Measurements from ENCODE around the gene STPG1.
A peak's percentile ranks its signal among the peaks of the same experiment; 100 is the strongest.
"Not testable (repeated sequence)": the region's sequence is repeated elsewhere in the genome, so short reads cannot be mapped to it uniquely, and the experiment has no call there.

STPG1 gene, protein sequence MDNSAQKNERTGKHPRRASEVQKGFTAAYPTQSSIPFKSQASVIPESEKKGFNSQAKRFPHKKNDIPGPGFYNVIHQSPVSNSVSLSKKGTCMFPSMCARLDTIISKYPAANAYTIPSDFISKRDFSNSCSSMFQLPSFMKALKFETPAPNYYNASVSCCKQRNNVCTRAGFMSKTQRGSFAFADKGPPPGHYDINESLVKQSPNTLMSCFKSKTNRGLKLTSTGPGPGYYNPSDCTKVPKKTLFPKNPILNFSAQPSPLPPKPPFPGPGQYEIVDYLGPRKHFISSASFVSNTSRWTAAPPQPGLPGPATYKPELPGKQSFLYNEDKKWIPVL

GRCh38 chr1:24413350-24414163 lies at the start of gene STPG1:
STPG1 (minus strand) TSS chr1:24413782; CDS start chr1:24401388, 12,394 bp downstream.
- DNase-seq, result peak; percentile 76 to 77

GRCh38 chr1:24462128-24462527 lies 48.5 kb upstream of the STPG1 start:
- not testable (repeated sequence) for DNase-seq

- DNase-seq, result peak; percentile 29 to 42
These were observed 46.1 kb upstream of the STPG1 start for GRCh38 chr1:24459551-24460266.

GRCh38 chr1:24457866-24458265 lies 44.3 kb upstream of the STPG1 start:
- no peak for DNase-seq

DNA sequence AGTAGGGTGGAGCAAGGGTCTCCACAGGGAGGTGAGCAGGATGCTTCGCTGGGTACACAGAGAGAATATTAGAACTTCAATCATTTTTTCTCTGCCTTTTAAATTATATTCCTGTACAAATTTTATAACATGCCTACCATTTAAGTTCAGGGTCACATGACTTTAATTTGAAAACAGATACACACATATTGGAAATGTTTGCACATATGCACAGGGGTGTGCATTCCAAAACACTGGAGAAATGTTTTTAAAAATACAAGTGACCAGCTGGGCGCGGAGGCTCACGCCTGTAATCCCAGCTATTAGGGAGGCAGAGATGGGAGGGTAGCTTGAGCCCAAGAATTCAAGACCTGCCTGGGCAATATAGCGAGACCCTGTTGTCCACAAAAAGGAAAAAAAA lies 41.7 kb upstream of the STPG1 start:
- no peak for DNase-seq

GRCh38 chr1:24454673-24455072 lies 41.1 kb upstream of the STPG1 start:
- no peak for DNase-seq

DNA sequence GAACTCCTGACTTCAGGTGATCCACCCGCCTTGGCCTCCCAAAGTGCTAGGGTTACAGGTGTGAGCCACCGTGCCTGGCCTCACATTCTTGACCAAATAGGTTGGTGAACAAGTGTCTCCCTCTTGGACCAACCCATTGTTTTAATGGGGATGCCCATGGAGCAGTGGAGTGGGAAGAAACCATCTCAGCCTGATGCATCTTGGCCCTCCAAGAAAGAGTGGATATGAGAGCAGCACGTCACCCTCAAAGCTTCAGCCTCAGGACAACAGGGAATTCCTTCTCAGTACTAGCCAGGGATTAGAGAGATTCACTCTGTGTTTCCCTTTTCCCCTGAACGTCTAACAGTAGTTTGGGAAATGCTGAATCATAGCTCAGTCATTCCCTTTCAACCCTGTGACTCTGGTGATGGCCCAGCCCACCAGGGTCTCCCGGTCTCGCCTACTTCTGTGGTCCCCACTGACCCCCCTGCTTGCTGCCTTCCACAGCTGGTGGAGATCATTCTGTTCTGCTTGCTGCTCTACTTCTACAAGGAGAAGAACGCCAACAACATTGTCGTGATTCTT lies 39.4 kb upstream of the STPG1 start:
- DNase-seq, result no peak

GRCh38 chr1:24451746-24452145 lies 38.2 kb upstream of the STPG1 start:
- no peak for DNase-seq

DNA sequence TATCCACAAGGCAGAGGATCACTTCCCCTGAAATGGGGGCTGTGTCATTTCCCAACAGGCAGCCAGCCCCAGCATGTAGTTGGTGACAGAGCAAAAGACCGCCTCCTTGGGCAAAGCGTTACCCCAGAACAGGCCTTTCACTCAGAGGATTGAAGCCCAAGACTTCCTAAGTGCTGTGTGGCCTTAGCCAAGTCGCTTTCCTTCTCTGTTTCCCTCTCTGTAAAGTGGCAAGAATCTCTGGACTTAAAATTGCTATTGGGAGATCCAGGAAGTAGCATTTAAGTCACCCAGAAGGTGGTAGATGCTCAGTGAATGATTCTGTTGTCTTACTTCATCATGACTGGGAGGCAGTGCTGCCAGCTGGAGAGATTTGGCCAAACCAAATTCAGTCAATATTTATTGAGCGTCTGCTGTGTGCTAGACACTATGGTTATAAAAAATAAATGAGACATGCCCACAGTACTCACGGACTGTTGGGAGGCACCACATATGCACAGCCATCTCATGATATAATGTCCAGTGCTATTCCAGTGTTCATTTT lies 37.3 kb upstream of the STPG1 start:
- DNase-seq, result no peak

DNA sequence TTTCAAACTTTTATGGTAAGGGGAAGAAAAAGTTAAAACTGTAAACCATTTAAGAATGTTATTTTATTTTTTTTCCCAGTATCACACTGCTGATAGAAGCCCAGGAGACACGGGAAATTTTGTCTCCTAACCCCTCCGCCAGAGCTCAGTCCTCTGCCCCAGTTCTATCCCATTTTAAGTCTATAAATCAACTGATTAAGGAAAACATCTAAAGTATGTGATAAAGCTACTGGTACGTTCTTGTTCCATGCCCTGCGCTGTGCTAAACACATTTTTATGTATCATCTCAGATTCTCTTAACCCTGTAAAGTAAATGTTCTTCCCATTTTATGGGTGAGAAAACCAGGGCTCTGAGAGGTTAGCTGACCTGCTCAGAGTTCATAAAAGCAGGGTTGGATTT lies 36.7 kb upstream of the STPG1 start:
- DNase-seq, result no peak

GRCh38 chr1:24446446-24446845 lies 32.9 kb upstream of the STPG1 start:
- DNase-seq, result not testable (repeated sequence)

- peak in 1 of 2 experiments; percentile 9 for DNase-seq
These were observed 29.7 kb upstream of the STPG1 start for GRCh38 chr1:24443241-24443656.

DNA sequence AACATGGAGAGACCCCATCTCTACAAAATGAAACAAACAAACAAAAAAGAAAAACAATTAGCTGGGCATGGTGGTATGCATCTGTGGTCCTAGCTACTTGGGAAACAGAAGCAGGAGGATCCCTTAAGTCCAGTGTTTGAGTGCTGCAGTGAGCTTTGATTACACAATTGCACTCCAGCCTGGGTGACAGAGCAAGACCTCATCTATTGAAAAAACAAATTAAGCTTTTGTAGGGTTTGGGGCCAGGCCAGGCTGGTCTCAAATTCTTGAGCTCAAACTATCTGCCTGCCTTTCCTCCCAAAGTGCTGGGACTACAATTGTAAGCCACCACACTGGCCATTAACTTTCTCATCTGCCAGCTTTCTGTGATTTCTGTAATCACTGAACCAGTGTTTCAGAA lies 29.2 kb upstream of the STPG1 start:
- DNase-seq, result no peak

DNA sequence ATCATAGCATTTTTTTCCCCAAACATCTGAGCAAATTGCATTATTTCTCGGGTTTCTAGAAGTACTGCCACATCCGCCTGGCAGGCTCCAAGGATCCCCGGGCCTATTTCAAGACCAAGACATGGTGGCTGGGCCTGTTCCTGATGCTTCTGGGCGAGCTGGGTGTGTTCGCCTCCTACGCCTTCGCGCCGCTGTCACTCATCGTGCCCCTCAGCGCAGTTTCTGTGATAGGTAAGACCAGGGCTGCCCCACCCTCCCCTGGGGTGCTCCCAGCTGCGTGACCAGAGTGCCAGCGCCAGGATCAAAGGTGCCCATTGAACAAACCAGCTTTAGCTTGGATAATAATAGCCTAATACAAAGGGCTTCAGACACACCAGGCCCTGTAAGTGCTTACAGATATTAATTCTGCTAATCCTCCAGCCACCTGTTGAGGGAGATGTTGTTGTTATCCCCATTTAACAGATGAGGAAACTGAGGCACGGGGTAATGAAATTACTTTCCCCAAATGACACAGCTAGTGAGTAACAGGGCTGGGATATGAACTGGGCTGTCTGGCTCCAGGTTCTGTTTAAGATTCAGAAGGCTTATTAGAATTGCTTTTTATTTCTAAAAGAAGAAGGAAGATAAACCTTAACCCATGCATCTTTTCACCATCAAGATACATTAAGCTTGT lies 28.6 kb upstream of the STPG1 start:
- DNase-seq, result no peak

DNA sequence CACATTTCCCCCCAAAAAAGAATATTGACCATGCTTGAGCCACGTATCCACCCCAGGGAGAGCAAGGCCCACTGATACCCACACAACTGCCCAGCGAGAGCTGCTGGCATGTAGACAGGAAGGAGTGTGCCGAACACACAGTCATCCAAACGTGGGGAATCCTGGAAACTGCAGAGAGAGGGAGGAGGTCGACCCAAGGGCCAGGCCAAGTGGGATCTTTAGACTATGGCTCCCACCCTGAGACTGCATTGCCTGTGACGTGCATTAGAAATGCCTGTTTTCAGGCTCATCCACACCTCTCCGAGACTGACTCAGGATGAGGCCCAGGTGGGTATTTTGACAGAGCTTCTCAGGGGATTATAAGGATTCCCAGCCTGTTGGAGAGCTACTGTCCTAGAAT lies 27.9 kb upstream of the STPG1 start:
- no peak for DNase-seq

DNA sequence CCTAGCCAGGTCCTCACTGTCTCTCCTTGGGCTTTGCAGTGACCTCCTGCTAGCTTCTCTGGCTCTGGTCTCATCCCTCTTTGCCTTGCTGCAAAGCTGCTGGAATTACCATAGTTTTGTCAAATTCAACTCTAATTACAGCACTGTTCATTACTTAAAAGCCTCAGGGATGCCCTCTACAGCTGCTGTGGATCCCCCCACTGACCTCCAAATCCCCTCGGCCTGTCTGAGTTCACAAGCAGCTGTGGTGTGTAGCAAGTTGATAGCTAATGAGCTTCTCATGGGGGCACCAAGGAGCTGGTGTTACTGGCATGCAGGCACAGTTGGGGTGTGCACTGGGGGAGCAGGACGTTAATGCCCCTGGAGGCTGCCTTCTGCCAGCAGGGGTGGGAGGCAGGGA lies 26.9 kb upstream of the STPG1 start:
- no peak for DNase-seq

- DNase-seq, result no peak
These were observed 24.9 kb upstream of the STPG1 start for GRCh38 chr1:24438423-24438901.

DNA sequence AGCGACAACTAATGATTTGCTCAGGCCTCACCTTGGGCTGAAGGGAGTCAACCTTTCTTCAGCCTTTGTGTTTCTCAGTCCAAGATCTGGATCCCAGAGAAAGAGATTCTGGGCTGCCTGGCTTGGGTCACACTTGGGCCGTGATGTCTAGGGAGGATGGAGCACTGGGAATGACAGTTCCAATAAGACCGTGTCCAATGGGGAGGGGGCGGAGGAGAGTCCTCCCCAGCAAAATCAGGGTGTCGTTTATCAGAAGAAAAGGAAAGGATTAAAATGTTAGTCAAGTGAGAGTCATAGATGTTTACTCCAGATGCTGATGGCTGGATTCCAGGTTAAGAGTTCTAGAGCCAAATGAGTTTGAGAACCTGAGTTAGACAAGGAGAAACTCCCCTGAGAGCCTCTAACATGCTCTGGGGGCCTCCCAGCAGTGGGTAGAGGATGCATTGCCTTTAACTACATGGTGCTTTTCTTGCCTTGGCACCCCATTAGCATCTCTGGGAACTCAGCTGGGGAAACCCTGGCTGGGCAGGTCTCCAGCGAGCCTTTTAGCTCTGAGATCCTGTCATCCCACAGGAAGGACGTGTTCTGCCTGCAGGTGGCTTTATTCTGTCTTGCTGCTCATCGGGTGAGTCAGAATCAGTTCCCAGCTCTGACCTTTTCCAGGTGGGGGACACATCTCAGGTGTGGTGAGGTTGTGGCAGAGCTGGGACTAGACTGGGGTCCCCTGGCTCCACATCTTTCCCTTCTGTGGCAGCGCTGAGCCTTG lies 24.2 kb upstream of the STPG1 start:
- no peak for DNase-seq

DNA sequence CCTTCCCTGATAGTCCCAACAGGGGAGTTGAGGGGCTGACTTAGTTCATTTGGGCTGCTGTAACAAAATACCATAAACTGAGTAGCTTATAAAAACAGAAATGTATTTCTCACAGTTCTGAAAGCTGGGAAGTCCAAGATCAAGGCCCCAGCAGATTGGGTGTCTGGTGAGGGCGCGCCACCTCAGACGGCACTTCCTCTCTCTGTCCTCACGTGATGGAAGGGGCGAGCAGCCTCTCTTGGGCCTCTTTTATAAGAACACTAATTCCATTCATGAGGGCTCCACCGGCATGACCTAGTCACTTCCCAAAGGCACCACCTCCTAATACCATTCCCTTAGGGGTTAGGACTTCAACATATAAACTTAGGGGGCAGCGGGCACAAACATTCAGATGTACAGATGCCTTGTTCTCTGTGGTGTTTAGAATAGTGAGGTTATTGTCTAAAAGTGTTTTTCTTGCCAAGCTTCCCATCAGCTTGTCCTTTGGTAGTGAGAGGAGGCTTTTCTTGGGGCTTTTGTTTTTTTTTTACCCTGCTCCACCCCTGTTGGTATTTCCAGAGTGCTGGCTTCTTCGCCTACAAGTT lies 22.3 kb upstream of the STPG1 start:
- no peak for DNase-seq

- DNase-seq, result peak; percentile 16 to 31
These were observed 13.9 kb upstream of the STPG1 start for GRCh38 chr1:24427545-24427862.
